Measurements from ENCODE around the gene NQO2.
"Not testable (repeated sequence)": the region's sequence is repeated elsewhere in the genome, so short reads cannot be mapped to it uniquely, and the experiment has no call there.

NQO2 gene

GRCh38 chr6:3039384-3039783, 39.7 kb downstream of the NQO2 start:
- DNase-seq (ENCODE audit: low spot score): no peak

- DNase-seq (ENCODE audit: low spot score): no peak
These were observed 41.5 kb downstream of the NQO2 start for GRCh38 chr6:3041147-3041546.

- no peak for DNase-seq (ENCODE audit: low spot score)
These were observed 41.9 kb downstream of the NQO2 start for GRCh38 chr6:3041606-3042005.

- DNase-seq (ENCODE audit: low spot score): no peak
These were observed 45.7 kb downstream of the NQO2 start for GRCh38 chr6:3045369-3045768.

- DNase-seq (ENCODE audit: low spot score): no peak
These were observed 46.1 kb downstream of the NQO2 start for GRCh38 chr6:3045777-3046176.

- DNase-seq (ENCODE audit: low spot score): no peak
These were observed 46.6 kb downstream of the NQO2 start for GRCh38 chr6:3046295-3046694.

GRCh38 chr6:3048009-3048408, 48.3 kb downstream of the NQO2 start:
- DNase-seq (ENCODE audit: low spot score): not testable (repeated sequence)

- DNase-seq (ENCODE audit: low spot score): no peak
These were observed 53.0 kb downstream of the NQO2 start for GRCh38 chr6:3052481-3053230.

- no peak for DNase-seq (ENCODE audit: low spot score)
These were observed 53.5 kb downstream of the NQO2 start for GRCh38 chr6:3053231-3053508.

GRCh38 chr6:3054229-3055157, 54.8 kb downstream of the NQO2 start:
- DNase-seq (ENCODE audit: low spot score): peak; percentile 50

GRCh38 chr6:3055158-3055499, 55.4 kb downstream of the NQO2 start:
- not testable (repeated sequence) for DNase-seq (ENCODE audit: low spot score)

GRCh38 chr6:3057063-3057770, 57.5 kb downstream of the NQO2 start:
- no peak for DNase-seq (ENCODE audit: low spot score)

- no peak for DNase-seq (ENCODE audit: low spot score)
These were observed 59.3 kb downstream of the NQO2 start for GRCh38 chr6:3058957-3059356.

- not testable (repeated sequence) for DNase-seq (ENCODE audit: low spot score)
These were observed 60.4 kb downstream of the NQO2 start for GRCh38 chr6:3060092-3060491.

GRCh38 chr6:3061501-3061941, 61.8 kb downstream of the NQO2 start:
- no peak for DNase-seq (ENCODE audit: low spot score)

GRCh38 chr6:3063340-3063732, 63.6 kb downstream of the NQO2 start:
- DNase-seq (ENCODE audit: low spot score): not testable (repeated sequence)

- peak; percentile 84 for DNase-seq (ENCODE audit: low spot score)
These were observed 64.3 kb downstream of the NQO2 start for GRCh38 chr6:3063733-3064700.

GRCh38 chr6:3068329-3069214, 68.9 kb downstream of the NQO2 start, which contains the start of gene RIPK1:
Gene RIPK1 (plus strand): TSS chr6:3068494. CDS start chr6:3076824, 8,330 bp downstream.
- DNase-seq (ENCODE audit: low spot score): peak; percentile 92

All from hematopoietic multipotent progenitor cell treated with erythropoietin and hydrocortisone succinate and interleukin-3 and kit ligand, for 15 days (in vitro differentiated cells).